Activated naive CD4-positive, alpha-beta T cell treated with anti-CD3 and anti-CD28 coated beads, Interleukin-2, amount 50 U/mL, for 72 hours (primary cell): ENCODE data around the gene PCGF6. TPM values are rescaled to one million over a fixed set of nuclear protein-coding genes. Genes with fewer than 3 reads are reported as not detected.

Experiments used
- ATAC-seq, 2 donors: fragments of 150-1000 bp; cut with Tn5 transposase; 2 replicates each; pipeline ENCODE4 v1.10.0; 2021; ENCODE audit warnings: mild to moderate bottlenecking in 2 of 2, moderate library complexity in 2 of 2
- DNase-seq, 2 donors: peaks; one replicate each; pipeline ENCODE4 v3.0.0; 2021 to 2022; ENCODE audit warnings: low spot score in 2 of 2
- H3K27ac Mint-ChIP-seq, 2 donors: one replicate each; pipeline ENCODE4 v1.8.0; 2022; ENCODE audit warnings: mild to moderate bottlenecking in 2 of 2, mixed read lengths in 2 of 2
- H3K36me3 Mint-ChIP-seq, 2 donors: one replicate each; pipeline ENCODE4 v1.8.0; 2022; ENCODE audit warnings: mixed read lengths in 2 of 2
- H3K9me3 Mint-ChIP-seq, 2 donors: one replicate each; pipeline ENCODE4 v1.8.0; 2022; ENCODE audit warnings: mixed read lengths in 2 of 2
- total RNA-seq, 2 donors: library from RNA; stranded (reverse); gene quantifications; one replicate each; pipeline ENCODE4 v1.2.3, GENCODE V29; 2022

PCGF6 gene
- total RNA-seq, 2 donors from 2014 or later = 13.2 to 15.2 TPM

DNA sequence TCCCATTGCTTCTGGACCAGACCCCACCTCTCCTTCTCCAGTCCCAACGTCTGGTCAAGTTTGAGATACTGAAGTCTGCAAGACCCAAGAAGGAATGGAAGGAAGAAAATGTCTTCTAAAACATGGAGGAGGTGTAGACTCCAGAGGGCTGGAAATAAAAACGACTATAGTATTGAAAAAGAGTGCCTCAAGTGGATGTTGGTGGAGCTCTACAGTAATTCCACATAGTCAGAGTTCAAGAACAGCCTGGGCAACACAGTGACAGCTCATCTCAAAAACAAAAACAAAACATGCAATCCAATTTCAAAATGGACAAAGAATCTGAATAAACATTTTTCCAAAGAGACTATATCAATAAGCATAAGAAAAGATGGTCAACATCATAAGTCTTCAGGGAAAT lies 2.3 kb upstream of the PCGF6 start:
- Mint-ChIP-seq H3K27ac (no peak overlapping the region), H3K36me3 (peaks cover 0 to 16% of the 10 kb centered on the region in 2 donors), H3K9me3 (no peaks in the 10 kb centered on the region)
- ATAC-seq = no peak
- no peak for DNase-seq

- ATAC-seq = peak in 1 of 2 donors; percentile 5
- Mint-ChIP-seq H3K9me3 (no peaks in the 10 kb centered on the region), H3K27ac (peak overlapping the region; percentile 87 to 94)
Observed at GRCh38 chr10:103350175-103350516, 794 bp downstream of the PCGF6 start.

GRCh38 chr10:103336370-103336769 lies 14.6 kb downstream of the PCGF6 start:
- DNase-seq (no peak), ATAC-seq (no peak)
- Mint-ChIP-seq H3K9me3 (no peaks in the 10 kb centered on the region), H3K27ac (no peak overlapping the region), H3K36me3 (peaks cover 5 to 16% of the 10 kb centered on the region in 2 donors)

More at GRCh38 chr10:103350175-103350516, 794 bp downstream of the PCGF6 start:
- peaks cover 0 to 16% of the 10 kb centered on the region in 2 donors for H3K36me3 Mint-ChIP-seq
- DNase-seq = no peak

- no peaks in the 10 kb centered on the region for H3K9me3 Mint-ChIP-seq
- H3K36me3 Mint-ChIP-seq = peaks cover 5 to 16% of the 10 kb centered on the region in 2 donors
- ATAC-seq (no peak), DNase-seq (no peak)
- H3K27ac Mint-ChIP-seq = no peak overlapping the region
Observed at GRCh38 chr10:103334567-103334966, 16.4 kb downstream of the PCGF6 start.

- peaks cover 5 to 16% of the 10 kb centered on the region in 2 donors for H3K36me3 Mint-ChIP-seq
- DNase-seq (no peak), ATAC-seq (no peak)
- H3K9me3 Mint-ChIP-seq = no peaks in the 10 kb centered on the region
- no peak overlapping the region for H3K27ac Mint-ChIP-seq
Observed at GRCh38 chr10:103333934-103334520, 16.9 kb downstream of the PCGF6 start.

GRCh38 chr10:103327906-103328305 lies 23.0 kb downstream of the PCGF6 start:
- ATAC-seq (no peak), DNase-seq (no peak)
- Mint-ChIP-seq H3K36me3 (peaks cover under 1 to 12% of the 10 kb centered on the region in 2 donors), H3K9me3 (no peaks in the 10 kb centered on the region), H3K27ac (no peak overlapping the region)

DNA sequence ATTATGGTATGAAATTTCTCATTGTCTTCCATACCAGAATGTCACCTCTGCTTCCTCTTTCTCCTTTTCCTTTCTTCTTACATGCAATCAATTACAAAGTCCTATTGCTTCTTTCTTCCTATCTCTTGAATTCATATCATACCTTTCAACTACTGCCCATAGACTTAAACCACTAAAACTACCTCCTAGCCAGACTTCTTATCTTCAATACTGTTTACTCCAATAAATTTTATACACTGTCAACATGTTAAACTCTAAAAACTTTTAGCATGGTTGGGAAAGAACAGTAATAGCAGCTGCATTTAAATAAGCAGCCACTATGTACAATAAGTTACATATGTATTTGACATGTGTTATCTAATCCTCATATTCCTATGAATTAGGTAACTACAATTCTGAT lies 34.9 kb downstream of the PCGF6 start:
- H3K27ac Mint-ChIP-seq = no peak overlapping the region
- DNase-seq (no peak), ATAC-seq (no peak)
- no peaks in the 10 kb centered on the region for H3K9me3 Mint-ChIP-seq
- no peaks in the 10 kb centered on the region for H3K36me3 Mint-ChIP-seq

DNA sequence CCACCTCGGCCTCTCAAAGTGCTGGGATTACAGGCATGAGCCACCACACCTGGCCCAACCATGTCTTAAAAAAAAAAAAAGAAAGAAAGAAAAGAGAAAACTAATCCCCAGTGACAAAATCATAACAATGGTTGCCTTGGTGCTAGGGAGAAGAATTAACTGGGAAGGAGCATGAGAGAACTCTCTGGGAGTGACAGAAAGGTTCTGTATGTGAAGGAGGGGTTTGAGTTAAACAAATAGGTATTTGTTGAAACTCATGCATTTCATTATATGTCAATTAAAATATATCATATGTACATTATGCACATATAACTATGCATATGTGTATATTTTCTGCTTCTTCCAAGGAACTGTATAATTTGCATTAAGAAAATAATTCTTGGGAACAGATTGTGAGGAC lies 40.7 kb downstream of the PCGF6 start:
- Mint-ChIP-seq H3K36me3 (no peaks in the 10 kb centered on the region), H3K9me3 (no peaks in the 10 kb centered on the region), H3K27ac (no peak overlapping the region)

GRCh38 chr10:103307594-103307993 lies 43.3 kb downstream of the PCGF6 start:
- Mint-ChIP-seq H3K27ac (no peak overlapping the region), H3K36me3 (no peaks in the 10 kb centered on the region), H3K9me3 (no peaks in the 10 kb centered on the region)
- ATAC-seq = no peak
- no peak for DNase-seq

More for the DNA sequence above, 40.7 kb downstream of the PCGF6 start:
- DNase-seq (no peak), ATAC-seq (no peak)

DNA sequence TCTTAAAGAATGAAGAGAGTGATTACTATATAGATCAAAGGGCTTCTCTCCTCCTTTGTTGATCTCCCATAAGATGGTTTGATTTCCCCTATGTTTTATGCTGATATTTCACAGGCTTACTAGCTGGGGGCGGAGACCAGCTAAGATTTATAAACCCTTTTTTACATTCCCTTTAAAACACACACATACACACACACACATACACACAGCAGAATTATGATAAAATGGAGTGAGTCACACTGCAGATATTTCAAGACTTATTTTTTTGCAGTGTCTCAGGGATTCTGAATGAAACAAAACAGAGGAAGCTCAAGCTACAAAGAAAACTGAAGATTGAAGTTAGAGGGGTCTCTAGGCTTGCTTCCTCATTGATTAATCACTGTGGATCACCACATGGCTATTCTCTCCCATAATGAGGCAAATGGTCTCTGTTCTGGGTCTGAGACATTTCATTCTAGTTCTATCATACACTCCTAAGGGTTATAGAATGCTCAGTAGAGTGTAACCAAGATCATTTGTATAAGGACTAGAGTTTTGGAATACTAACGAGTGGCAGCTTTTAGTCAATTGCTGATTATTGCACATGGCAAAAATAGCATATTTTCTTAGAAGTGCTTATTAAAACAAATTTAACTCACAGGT lies 55.4 kb downstream of the PCGF6 start:
- no peak overlapping the region for H3K27ac Mint-ChIP-seq
- DNase-seq = no peak
- ATAC-seq = no peak
- H3K36me3 Mint-ChIP-seq = no peaks in the 10 kb centered on the region
- no peaks in the 10 kb centered on the region for H3K9me3 Mint-ChIP-seq

DNA sequence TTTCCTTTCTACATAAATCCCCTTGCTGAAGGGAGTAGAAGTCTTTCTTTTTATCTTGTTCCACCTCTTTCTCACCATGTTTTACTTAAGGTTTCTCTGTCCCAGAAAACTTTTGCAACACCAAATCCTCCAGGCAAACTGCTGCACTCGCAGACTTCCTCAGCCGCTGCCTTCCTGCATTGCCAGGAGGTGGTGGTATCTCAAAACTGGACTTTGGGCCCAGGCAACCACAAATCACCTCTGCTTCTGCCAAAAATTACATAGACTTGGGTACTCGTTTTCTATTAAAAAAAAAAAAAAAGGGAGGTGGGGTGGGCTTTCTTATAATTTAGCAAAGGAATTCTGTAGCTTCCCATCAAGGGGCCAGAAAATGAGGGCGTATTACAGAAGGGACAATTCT lies 59.4 kb downstream of the PCGF6 start:
- H3K36me3 Mint-ChIP-seq = no peaks in the 10 kb centered on the region

DNA sequence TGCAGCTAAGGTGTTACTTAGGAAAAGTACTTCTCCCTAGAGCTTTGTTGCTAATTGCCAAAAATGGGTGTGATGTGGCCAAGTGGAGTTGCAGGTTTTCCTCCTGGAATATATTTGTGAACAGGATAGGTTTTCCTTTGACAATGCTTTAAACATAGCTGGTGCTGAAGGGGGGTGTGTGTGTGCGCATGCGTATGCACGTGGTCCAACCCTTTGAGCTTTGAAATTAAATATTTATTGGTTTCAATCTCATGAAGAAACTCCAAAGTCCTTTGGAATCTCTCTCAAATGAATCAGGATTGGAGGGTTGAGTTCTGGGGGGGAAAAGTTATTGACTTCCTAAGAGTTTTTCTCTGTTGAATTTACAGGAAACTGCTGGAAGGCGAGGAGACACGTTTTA lies 62.9 kb downstream of the PCGF6 start:
- DNase-seq (no peak), ATAC-seq (no peak)
- no peaks in the 10 kb centered on the region for H3K36me3 Mint-ChIP-seq
- no peaks in the 10 kb centered on the region for H3K9me3 Mint-ChIP-seq
- H3K27ac Mint-ChIP-seq = no peak overlapping the region

More for the DNA sequence above, 59.4 kb downstream of the PCGF6 start:
- no peak for DNase-seq
- H3K9me3 Mint-ChIP-seq = no peaks in the 10 kb centered on the region
- no peak overlapping the region for H3K27ac Mint-ChIP-seq
- no peak for ATAC-seq

- peaks cover under 1% of the 10 kb centered on the region in 2 donors for H3K36me3 Mint-ChIP-seq
- H3K27ac Mint-ChIP-seq = no peak overlapping the region
- H3K9me3 Mint-ChIP-seq = peaks cover 0 to 2% of the 10 kb centered on the region in 2 donors
- DNase-seq = no peak
- ATAC-seq = no peak
Observed at GRCh38 chr10:103284170-103284569, 66.8 kb downstream of the PCGF6 start.

- Mint-ChIP-seq H3K27ac (no peak overlapping the region), H3K9me3 (peaks cover 6 to 8% of the 10 kb centered on the region in 2 donors), H3K36me3 (peaks cover 7% of the 10 kb centered on the region in 2 donors)
- no peak for ATAC-seq
- DNase-seq = no peak
Observed at GRCh38 chr10:103282961-103283360, 68.0 kb downstream of the PCGF6 start.

DNA sequence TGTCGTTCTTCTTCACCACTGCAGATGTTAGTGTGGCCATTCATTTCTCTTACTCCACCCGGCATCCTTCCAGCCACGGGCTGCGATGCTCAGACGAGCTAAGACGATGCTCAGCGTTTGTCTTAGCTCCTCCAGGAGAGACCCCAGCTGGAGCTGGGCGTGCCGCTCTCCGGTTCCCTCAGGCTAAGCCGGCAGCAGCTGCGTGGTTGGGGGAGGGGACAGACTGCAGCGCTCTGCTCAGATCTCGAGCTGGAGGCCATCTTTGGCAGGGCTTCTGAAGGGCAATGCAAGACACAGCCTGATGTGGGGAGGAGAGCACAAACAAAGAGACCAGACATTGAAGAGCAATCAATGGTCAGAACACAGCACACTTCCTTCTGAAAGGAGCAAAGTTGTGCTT lies 69.2 kb downstream of the PCGF6 start:
- no peak for DNase-seq
- peaks cover 7% of the 10 kb centered on the region in 2 donors for H3K36me3 Mint-ChIP-seq

DNA sequence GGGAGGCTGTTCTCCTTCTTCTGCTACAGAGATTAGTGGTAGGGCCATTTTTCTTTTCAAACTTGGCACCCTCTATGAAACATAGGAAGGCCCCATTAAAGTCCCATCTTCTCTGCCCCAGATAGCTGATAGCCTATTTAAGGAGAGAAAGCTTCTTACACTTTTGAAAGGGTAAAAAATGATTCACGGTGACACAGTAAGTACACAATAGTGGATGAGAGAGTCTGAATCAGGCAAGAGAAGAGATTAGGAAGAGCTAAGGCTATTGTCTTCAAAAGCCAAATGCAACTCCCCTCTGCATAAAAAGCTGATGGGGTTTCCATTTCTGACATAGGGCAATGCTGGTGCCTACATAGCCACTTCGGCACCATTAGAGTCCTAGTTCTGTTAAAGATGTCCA lies 70.4 kb downstream of the PCGF6 start:
- no peak overlapping the region for H3K27ac Mint-ChIP-seq
- no peak for DNase-seq
- ATAC-seq = no peak
- peaks cover 7% of the 10 kb centered on the region in 2 donors for H3K36me3 Mint-ChIP-seq
- peaks cover 6 to 8% of the 10 kb centered on the region in 2 donors for H3K9me3 Mint-ChIP-seq

More for the DNA sequence above, 69.2 kb downstream of the PCGF6 start:
- Mint-ChIP-seq H3K27ac (no peak overlapping the region), H3K9me3 (peaks cover 6 to 8% of the 10 kb centered on the region in 2 donors)
- ATAC-seq = no peak

DNA sequence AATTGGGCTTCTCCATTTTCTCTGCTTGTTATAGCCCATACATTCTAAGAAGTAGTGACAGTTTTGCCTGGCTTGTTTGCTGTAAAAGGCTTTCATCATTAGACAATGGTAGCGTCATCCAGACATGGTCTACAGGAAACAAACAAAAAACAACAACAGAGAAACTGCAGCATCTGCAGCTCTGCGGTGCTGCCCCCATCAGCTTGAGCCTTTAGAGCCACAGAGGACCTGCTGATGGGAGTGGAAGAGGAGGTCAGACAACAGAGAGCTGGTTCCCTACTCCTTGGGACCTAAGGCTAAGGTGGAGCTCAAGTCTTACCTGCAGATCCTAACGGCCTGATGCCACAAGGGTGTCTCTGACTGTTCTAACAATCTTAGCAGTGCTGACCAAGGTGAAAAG lies 70.9 kb downstream of the PCGF6 start:
- Mint-ChIP-seq H3K9me3 (peaks cover 6 to 8% of the 10 kb centered on the region in 2 donors), H3K36me3 (peaks cover 7% of the 10 kb centered on the region in 2 donors), H3K27ac (no peak overlapping the region)
- DNase-seq (no peak), ATAC-seq (no peak)

GRCh38 chr10:103278862-103279298 lies 72.1 kb downstream of the PCGF6 start:
- Mint-ChIP-seq H3K27ac (no peak overlapping the region), H3K9me3 (peaks cover 6 to 8% of the 10 kb centered on the region in 2 donors), H3K36me3 (peaks cover 7% of the 10 kb centered on the region in 2 donors)
- DNase-seq (peak in 1 of 2 donors; percentile 56), ATAC-seq (no peak)
